ENCODE measurements around the gene MLLT6.

MLLT6 gene

DNA sequence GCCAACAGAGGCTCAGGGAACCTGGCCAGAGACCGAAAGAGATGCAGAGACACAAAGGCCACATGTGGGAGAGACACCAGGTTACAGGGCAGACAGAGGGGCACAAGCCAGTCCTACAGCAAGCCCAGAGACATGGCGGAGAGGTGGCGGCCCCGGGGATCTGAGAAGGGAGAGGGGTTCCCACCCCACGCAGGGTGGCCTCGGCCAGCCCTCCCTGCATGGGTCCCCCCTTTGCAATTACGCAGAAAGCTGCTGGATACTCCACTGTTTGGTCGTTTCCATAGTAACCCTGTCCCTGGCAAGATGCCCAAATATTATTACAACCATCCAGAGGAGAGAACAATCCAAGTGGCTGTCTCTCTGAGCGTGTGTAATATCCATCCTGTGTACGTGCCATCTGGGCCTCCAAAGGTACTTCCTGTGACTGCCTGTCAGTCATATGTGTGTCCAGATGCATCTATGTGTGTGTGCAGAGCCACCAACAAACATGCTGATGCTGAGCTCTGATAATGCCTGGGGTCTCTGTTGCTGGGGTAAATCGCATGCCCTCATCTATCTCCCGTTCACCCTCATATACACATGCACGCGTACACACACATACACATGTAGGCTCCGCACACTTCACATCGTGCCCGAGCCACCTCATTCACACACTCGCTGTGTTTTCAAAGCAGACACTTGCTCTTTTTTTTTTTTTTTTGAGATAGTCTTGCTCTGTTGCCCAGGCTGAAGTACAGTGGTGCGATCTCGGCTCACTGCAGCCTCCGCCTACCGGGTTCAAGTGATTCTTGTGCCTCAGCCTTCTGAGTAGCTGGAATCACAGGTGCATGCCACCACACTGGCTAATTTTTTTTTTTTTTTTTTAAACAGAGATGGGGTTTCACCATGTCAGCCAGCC lies 37.6 kb downstream of the MLLT6 start:
- DNase-seq (ENCODE audit: low spot score) = peak; percentile 74

DNA sequence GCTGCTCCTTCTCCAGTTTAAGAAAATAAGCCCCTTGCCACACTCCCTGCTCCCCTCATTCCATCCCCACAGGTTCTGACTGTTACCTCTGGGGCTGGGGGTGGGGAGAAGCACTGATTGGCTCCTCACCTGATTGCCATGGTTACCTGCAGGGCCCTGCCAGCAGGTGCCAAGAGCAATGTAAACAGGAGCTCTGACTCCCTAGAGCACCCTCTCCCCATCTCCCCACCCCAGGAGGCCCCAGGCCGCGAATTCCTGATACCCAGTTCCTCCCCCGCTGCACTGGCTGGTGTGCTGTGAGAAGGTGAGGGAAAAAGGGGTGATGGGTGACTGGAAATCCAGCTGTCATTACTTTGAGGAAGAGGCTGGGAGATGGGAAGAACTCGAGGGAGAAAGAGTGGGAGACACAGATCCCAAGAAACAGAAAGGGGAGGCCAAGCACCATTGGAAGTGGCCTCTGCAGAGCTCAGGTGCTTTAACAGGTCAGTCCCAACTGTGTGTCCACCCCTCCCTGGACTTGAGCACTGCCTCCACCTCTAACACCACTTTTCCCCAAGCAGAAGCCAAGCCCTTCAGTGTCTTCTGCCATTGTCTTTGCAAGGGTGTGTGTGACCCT lies 38.6 kb downstream of the MLLT6 start:
- no peak for DNase-seq (ENCODE audit: low spot score)

DNA sequence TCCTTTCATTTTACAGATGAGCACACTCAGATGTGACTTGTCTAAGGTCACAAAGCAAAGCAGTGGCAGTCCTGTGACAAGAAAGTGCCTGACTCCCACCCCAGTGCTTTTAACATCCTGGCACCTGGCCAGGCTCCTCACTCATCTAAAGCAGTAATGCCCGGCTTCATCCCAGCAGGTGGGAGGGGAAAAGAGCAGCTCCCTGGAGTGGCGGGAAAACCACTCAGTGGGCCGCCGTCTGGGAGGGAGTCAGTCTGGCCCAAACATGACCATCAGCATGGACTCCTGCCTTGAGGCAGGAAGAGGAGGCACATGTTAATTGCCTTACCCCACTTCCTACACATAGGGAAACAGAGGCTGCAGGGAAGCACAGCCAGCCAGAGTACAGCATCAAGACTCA lies 40.5 kb downstream of the MLLT6 start:
- DNase-seq (ENCODE audit: low spot score) = no peak

DNA sequence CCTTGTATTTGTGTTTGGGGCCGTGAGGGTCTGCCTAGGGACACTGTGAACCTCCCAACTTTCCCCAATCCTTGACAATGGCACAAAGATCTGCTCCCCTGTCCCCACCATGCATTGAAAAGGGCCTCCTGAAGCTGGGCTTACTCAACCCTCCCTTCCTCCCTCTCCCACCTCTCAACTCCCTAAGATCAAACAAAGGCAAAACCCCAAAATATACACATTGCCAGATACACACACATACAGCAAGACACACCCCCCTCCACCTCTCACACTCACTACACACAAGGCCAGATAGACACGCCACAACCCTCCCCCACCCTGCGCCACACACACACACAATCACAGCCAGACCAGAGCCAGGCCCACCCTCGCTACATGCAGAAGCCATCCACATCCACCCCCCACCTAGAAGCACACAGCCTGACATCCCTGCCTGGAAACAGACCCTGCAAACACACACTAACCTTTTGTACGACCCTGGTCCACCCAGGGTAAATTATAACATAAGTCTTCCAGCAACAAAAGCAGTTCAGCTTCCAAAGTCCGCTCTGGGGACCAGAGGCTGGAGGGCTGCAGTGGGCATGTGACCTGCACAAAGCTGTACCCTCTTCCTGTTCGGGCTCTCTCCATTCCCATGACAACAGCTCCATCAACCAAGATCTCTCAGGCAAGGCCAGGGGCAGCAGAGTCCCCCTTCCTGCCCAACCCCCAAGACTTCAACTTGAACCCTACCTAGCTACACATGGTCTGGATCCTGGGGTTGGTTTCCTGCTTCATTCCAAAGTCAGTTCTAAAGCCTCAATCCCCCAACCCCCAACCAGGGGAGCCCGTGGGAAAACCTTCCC lies 41.2 kb downstream of the MLLT6 start:
- no peak for DNase-seq (ENCODE audit: low spot score)

DNA sequence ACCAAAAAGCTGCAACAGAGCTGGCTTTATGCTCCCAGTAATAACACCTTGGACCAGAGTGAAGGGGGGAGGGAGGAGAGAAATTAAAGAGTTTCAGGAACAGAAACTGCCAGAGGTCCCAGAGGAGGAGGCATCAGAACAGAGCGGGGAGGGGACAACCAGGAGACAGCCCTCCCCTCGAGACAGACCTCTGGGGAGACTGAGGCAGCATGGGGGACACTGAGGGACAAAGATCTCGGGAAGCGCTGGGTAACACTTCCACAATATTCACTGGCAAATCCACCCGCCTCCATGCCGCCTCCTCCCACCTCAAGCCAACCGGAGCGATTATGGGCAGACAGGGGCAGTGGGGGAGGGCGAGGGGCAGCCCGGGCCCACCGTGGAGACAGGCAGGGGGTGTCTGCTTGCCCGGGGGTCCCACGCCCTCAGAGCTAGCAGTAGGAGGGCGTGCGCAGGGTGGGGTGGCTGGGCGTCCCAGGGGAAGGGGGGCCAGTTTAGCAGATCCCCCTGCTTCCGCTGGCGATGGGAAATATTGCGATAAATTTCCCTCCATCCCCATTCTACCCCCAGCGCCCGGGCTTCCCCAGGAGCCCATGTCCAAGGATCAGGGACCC lies 41.9 kb downstream of the MLLT6 start:
- DNase-seq (ENCODE audit: low spot score) = no peak

DNA sequence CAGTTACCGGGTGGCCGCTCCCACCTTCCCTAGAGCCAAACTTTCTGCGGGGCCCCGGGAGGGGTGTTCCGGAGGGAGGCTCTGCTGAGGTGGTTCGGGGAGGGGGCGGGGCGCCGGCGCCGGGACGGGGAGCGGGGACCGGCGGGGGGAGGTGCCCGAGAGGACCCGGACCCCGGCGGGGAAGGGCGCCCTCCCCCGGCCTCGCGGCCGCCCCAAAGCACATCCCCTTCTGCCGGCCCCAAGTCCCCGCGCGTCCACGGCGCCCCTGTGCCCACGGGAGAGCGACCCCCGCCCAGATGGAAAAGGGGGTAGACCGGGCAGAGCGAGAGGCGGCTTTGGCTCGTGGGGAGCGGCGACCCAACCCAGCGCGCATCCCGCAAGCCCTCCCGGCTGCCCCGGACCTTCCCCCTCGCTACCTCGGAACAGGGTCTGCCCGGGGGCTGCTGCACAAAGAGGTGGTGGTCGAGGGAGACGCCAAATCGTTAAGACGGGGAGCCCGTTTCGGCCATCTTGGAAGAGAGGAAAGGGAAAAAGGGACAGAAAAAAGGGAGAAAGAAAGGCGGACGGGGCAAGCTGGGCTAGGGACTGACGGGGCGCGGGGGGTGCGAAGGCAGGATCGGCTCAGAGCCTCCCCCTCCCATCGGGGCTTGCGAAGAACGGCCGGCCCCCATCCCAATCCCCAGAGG lies 42.5 kb downstream of the MLLT6 start:
- no peak for DNase-seq (ENCODE audit: low spot score)

DNA sequence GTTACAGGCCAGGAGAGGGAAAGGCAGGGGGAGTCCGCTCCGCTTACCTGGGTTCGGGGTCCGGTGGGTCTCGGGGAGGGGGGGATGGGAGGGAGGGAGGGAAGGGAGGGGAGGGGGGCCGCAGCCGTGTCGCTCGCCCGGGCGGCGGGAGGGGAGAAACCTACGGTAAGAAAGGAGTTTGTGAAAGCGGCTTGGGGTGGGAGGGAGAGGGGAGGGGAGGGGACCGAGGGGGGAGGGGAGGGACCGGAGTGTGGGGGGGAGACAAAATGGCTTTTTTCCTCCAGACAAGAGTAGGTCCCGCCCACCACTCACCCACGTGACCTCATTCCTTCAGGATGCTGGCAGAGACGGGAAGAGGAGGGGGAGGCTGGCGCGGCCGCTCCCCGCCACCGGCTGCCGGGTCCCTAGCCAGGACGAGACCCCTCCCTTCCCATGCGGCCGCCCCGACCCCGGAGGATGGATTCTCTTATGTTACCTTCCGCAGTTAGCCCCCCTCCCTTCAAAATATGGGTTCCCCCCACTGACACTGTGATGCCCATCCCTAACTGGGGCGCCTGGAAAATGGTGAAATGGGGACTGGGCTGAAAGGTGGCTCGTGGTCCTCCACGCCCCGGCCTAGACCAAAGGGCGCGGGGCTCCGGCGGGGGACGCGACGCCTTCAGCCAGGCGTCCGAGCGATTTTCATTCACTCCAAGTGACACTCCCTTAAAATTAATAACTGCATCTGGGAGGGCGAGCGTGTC lies 43.2 kb downstream of the MLLT6 start, which contains the start of gene PCGF2:
TSS of gene PCGF2 (minus strand) at position 188 of the 743 bp plus-strand sequence. CDS start 7,934 bp downstream, outside the sequence.
- DNase-seq (ENCODE audit: low spot score) = peak; percentile 87

DNA sequence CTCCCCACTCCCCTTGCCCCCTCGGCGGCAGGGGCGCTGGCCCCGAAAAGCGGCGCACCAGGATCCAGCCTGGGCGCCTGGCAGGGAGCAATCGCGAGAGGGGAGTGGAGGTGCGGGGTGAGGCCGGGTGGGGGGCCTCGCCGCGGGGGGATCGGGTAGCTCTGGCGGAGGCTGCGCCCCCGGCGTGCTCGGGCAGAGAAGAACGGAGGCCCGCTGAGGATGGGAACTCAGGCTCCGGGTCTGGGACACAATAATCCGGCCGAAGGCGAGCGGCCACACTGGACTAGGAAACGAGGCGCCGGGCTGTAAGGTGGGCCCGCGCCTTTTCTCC lies 43.8 kb downstream of the MLLT6 start:
- DNase-seq (ENCODE audit: low spot score) = no peak

DNA sequence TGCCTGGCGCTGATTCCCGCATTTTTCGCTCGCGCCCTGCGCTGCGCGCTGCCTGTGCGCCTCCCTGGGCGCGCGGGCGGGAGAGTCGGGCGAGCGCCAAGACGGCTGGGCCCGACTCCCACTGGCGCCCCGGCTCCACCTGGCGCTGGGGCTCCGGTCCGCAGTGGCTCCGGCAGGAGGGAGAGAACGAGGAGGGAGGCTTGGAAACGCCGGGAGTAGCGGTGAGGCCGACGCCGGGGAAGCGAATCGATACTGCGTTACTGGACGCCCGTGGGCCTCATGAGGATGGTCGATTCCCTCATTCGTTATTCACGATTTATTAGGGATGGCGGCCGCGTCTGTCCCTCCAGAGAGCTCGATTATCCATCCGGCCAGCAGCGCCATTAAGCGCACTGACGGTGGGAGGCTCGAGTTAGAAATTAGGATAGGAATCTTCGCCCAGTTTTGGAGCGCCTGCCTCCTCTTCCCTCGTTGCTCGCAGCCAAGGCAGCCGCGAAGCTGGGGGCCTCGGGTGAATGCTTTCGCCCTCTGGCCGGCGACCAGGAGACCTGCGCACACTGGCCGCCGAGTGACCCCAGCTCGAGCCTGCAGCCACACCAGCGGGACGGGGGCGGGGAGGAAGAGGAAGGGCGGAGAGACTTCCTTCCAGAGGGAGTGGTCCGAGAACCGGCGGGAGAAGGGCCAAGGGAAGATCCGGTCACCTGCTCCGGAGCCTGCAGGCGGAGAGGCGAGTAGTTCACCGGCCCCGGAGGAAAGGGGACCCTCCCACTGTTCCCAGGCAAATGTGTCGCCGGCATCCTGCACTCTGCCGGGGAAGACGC lies 44.4 kb downstream of the MLLT6 start:
- no peak for DNase-seq (ENCODE audit: low spot score)

DNA sequence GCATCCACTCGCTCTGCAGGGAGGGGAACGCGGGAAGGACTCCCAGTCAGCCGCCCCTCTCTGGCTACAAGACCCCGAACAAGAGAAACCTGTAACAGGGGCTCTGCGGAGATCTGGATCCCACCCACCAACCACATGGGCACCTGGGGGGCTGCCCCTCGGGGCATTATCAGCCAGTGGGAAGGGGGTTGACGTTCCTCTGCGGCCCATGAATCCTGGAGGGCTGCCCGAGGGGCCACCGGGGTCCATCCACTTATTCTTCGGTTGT lies 44.9 kb downstream of the MLLT6 start:
- DNase-seq (ENCODE audit: low spot score) = no peak

DNA sequence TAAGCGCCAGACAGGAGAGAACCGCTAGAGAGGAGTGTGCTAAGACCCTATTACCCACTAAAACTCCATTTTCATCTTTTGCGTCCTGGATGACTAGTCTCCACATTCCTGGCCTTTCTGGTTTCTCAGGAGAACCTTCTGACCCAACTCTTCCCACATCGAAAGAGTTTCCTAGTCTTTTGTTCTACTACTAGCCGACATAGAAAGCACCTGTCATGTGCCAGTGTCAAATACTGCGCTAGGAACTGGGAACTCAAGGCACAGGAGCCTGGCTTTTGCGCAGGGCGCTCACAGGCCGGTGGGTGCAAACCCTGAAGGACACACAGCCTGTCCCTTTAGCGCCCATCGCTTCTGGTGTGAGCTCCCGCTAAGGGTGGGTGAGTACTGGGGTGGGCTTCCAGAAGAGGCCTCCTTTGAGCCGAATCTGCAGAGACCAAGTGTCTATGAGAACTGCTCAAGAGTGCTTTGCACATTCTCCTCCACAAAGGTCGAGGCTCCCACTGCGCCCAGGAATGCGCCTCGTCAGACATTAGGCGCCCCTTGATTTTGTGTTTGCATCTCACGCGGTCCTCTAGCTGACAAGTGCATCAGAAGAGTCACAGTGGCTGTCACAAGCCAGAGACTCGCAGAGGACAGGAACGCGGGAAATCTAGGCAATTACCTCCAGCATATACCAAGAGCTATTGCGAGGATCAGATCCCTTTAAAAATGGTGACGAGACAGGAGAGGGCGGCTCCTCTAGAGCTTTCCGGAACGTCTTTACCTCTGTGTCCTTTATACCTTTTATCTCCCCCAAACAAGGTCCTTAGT lies 45.4 kb downstream of the MLLT6 start:
- DNase-seq (ENCODE audit: low spot score) = no peak

DNA sequence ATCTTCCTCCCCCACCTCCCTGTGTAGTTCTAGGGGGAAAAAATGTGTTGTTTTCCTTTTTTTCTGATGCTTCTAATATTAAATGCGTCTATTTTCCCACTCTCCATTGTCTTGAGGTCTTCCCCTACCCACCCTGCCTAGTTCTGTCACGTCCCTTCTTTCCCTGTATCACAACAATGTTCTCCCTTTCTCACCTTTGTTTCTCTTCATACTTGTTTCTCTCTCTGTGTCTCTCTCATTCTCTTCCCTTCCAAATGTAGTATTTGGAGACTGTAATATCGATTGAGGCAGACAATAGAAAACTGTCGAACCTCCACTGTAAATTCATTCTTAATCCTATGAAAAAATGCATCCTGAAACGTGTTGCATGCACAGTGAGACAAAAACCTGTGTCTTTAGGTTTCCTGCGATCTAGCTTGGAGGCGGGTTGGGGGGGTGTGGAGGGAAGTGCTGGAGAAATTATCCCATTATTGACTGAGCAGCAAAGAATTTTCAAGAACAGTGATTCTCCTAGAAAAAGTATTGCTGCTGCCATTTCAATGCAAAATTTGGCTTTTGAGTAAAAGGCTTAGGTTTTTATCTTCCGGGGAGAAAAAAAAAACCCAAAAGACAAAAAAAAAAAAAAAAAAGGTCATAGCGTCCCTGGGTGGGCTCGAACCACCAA lies 46.2 kb downstream of the MLLT6 start:
- no peak for DNase-seq (ENCODE audit: low spot score)

DNA sequence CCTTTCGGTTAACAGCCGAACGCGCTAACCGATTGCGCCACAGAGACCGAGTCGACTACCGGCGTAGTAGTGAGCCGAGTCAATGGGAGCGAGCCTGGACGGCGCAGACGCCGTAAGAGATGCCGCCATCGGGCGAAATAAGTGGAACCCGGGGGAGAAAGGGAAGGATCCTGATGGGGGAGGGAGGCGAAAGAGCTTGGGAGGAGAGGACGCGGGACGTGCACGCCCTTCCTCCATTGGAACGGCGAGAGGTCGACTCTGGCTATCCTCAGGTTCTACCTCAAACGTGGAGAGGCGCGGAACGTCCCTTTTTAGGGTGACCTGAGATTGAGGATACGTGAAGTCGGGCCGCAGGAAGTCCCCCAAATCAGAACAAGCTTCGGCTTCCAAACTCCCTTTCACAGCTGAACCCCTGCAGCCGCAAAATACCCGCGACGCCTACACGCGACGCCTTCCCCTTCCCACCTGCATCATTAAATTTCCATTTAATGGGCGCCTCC lies 46.8 kb downstream of the MLLT6 start:
- DNase-seq (ENCODE audit: low spot score) = peak; percentile 87

DNA sequence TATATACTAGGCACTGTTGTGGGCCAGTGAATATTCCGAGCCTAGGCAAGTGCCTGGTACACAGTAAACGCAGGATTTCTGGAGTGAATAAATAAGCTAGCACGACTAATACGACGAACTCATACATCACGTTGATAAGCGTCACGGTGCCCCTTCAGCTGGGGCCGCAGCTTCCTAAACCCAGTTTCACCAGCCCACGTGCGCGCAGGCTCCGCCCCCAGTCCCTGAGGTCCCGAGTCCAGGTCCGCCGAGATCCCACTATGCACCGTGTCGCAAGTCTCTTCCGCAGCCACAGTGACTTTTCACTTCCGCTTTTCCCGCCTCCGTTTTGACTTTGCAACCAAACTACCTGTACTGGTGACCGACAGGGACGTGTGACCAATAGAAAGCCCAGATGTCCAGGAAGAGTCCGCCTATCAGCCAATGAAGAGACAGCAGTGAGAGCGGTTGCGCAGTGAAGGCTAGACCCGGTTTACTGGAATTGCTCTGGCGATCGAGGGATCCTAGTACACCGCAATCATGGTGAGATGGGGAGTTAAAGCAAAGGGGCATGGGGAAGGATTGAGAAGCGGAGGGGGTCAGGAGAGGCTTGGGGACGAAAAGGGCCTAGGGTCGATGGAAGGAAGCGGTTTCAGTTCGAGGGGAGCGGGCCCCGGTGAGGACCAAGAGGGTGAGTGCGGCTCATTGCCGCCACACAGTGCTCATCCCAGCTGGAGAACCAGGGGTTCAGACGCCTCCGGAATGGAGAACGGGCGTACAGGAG lies 47.4 kb downstream of the MLLT6 start, which contains the start of gene PSMB3:
TSS of gene PSMB3 (plus strand) at position 434 of the 763 bp plus-strand sequence. CDS start at position 520, 86 bp downstream.
- peak; percentile 99 for DNase-seq (ENCODE audit: low spot score)

DNA sequence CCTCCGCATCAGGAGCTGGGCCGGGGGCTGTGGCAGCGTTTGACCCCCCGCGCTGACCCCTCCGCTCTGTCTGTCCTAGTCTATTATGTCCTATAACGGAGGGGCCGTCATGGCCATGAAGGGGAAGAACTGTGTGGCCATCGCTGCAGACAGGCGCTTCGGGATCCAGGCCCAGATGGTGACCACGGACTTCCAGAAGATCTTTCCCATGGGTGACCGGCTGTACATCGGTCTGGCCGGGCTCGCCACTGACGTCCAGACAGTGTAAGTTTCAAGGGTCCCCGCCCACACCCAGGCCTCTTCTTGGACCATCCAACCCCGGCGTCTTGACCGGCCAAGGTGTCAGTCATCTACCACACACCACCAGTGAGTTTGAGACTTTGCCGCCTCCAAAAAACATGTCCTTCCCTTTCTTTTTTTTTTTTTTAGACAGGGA lies 48.0 kb downstream of the MLLT6 start:
- no peak for DNase-seq (ENCODE audit: low spot score)

DNA sequence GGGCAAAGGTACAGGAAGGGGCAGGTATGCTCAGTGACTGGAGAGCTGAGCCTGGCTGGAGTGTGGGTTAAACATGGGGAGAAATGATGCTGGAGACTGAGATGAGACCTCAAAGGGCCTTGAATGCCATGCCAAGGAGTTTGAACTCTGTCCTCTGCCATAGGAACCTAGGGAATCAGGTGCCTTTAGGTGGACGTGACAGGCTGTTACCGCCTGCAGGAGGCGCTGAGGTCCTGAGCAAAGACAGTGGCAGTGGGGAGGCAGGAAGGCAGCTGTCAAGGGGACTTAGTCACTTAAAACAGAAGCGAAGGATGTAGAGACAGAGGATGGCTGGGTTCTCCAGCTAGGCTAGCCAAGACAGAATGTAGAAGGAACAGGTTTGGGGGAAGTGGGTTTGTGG lies 56.5 kb downstream of the MLLT6 start:
- no peak for DNase-seq (ENCODE audit: low spot score)

DNA sequence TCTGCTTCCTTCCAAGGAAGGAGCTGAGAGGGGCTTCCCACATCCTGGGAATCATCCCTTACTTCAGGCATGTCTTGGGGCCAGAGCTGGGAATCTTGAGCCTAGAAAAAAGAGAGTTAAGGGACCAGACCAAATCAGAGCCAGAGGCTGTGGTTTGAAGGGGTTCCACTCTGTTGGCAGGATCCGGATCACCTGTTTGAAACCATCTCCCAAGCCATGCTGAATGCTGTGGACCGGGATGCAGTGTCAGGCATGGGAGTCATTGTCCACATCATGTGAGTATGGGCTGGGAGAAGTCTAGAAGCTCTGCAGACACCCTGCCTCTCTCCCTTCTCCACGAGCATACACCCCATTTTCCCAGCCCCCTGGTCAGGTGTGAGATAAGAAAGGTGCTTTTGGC lies 57.2 kb downstream of the MLLT6 start:
- DNase-seq (ENCODE audit: low spot score) = no peak

DNA sequence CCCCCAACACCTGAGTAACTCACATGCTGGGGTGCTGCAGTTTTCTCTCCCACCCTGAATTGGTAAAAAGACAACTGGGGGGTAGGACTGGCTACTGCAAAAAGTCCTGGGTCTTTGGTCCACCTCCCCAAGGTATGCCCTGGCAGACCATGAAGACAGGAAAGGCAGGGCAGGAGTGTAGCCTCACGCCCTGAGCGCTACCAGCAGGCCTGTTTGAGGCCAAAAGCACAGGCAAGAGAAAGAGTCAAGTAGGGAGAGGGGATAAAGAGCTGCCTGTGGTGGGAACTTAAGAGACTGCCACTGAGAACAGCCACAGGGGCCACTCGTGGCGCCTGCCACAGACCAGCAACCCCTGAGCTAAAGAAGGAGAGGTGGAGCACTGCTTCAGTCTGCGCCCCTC lies 61.3 kb downstream of the MLLT6 start:
- DNase-seq (ENCODE audit: low spot score) = no peak

Measured in hepatic stellate cell (primary cell).